Activated naive CD8-positive, alpha-beta T cell treated with anti-CD3 and anti-CD28 coated beads, Interleukin-2, amount 50 U/mL, for 24 hours (primary cell): ENCODE measurements around the gene PYCR2.

ENCODE experiments used
- ATAC-seq: fragments of 150-1000 bp; cut with Tn5 transposase; one replicate; pipeline ENCODE4 v1.10.0; 2021
- DNase-seq: peaks from one replicate; pipeline ENCODE4 v3.0.0; 2021
- H3K27ac Mint-ChIP-seq: one replicate; pipeline ENCODE4 v1.8.0; 2021; ENCODE audit warnings: mild to moderate bottlenecking, mixed read lengths
- H3K27me3 Mint-ChIP-seq: one replicate; pipeline ENCODE4 v1.8.0; 2021; ENCODE audit warnings: mixed read lengths
- H3K36me3 Mint-ChIP-seq: one replicate; pipeline ENCODE4 v1.8.0; 2021; ENCODE audit warnings: low read depth, mixed read lengths
- H3K4me1 Mint-ChIP-seq: one replicate; pipeline ENCODE4 v1.8.0; 2021; ENCODE audit warnings: mixed read lengths
- H3K4me3 Mint-ChIP-seq: one replicate; pipeline ENCODE4 v1.8.0; 2021; ENCODE audit warnings: mild to moderate bottlenecking, moderate library complexity, mixed read lengths
- H3K9me3 Mint-ChIP-seq: one replicate; pipeline ENCODE4 v1.8.0; 2021; ENCODE audit warnings: mixed read lengths

The PYCR2 gene

GRCh38 chr1:225883616-225884265 is 40.3 kb downstream of the PYCR2 start:
- Mint-ChIP-seq H3K4me3 (peak overlapping the region; percentile 87), H3K4me1 (peaks cover 33% of the 10 kb centered on the region), H3K27ac (peak overlapping the region; percentile 81), H3K27me3 (no peaks in the 10 kb centered on the region), H3K36me3 (no peaks in the 10 kb centered on the region), H3K9me3 (no peaks in the 10 kb centered on the region)
- DNase-seq (no peak), ATAC-seq (no peak)

GRCh38 chr1:225882694-225883615 is 41.1 kb downstream of the PYCR2 start:
- peaks cover 38% of the 10 kb centered on the region for H3K4me1 Mint-ChIP-seq
- H3K36me3 Mint-ChIP-seq: no peaks in the 10 kb centered on the region
- no peaks in the 10 kb centered on the region for H3K27me3 Mint-ChIP-seq
- peak overlapping the region; percentile 87 for H3K4me3 Mint-ChIP-seq
- DNase-seq (peak; percentile 54), ATAC-seq (peak; percentile 33)
- H3K9me3 Mint-ChIP-seq: no peaks in the 10 kb centered on the region
- H3K27ac Mint-ChIP-seq: peak overlapping the region; percentile 81

GRCh38 chr1:225881959-225882693 is 41.9 kb downstream of the PYCR2 start, which contains the start of gene TMEM63A:
TSS of gene TMEM63A (minus strand) at chr1:225882380. CDS start at chr1:225877580, 4,800 bp downstream.
- ATAC-seq (peak; percentile 60), DNase-seq (peak; percentile 91)
- Mint-ChIP-seq H3K4me3 (peak within 1 kb of the TSS; percentile 87), H3K4me1 (peaks cover 47% of the 10 kb centered on the region), H3K27me3 (no peaks in the 10 kb centered on the region), H3K27ac (peak within 1 kb of the TSS; percentile 81), H3K9me3 (no peaks in the 10 kb centered on the region), H3K36me3 (peaks cover 4% of the 10 kb centered on the region)

GRCh38 chr1:225881081-225881958 is 42.7 kb downstream of the PYCR2 start:
- Mint-ChIP-seq H3K27me3 (no peaks in the 10 kb centered on the region), H3K27ac (peak overlapping the region; percentile 69), H3K36me3 (peaks cover 7% of the 10 kb centered on the region), H3K4me3 (peak overlapping the region; percentile 87), H3K9me3 (no peaks in the 10 kb centered on the region), H3K4me1 (peaks cover 53% of the 10 kb centered on the region)
- DNase-seq (peak; percentile 61), ATAC-seq (peak; percentile 16)

- Mint-ChIP-seq H3K36me3 (peaks cover 7% of the 10 kb centered on the region), H3K4me1 (peaks cover 59% of the 10 kb centered on the region), H3K4me3 (peak overlapping the region; percentile 87), H3K27ac (no peak overlapping the region), H3K27me3 (no peaks in the 10 kb centered on the region), H3K9me3 (no peaks in the 10 kb centered on the region)
- DNase-seq (no peak), ATAC-seq (no peak)
Measured at GRCh38 chr1:225880636-225881035, 43.4 kb downstream of the PYCR2 start.

- Mint-ChIP-seq H3K27me3 (no peaks in the 10 kb centered on the region), H3K4me3 (peak overlapping the region; percentile 87), H3K9me3 (no peaks in the 10 kb centered on the region), H3K27ac (no peak overlapping the region), H3K4me1 (peaks cover 62% of the 10 kb centered on the region), H3K36me3 (peaks cover 7% of the 10 kb centered on the region)
- DNase-seq (no peak), ATAC-seq (peak; percentile 0)
Measured at GRCh38 chr1:225880222-225880588, 43.8 kb downstream of the PYCR2 start.

- H3K9me3 Mint-ChIP-seq: no peaks in the 10 kb centered on the region
- peaks cover 7% of the 10 kb centered on the region for H3K36me3 Mint-ChIP-seq
- DNase-seq (peak; percentile 28), ATAC-seq (peak; percentile 20)
- peaks cover 63% of the 10 kb centered on the region for H3K4me1 Mint-ChIP-seq
- H3K27ac Mint-ChIP-seq: no peak overlapping the region
- peak overlapping the region; percentile 87 for H3K4me3 Mint-ChIP-seq
- no peaks in the 10 kb centered on the region for H3K27me3 Mint-ChIP-seq
Measured at GRCh38 chr1:225879521-225880221, 44.4 kb downstream of the PYCR2 start.

- H3K27me3 Mint-ChIP-seq: no peaks in the 10 kb centered on the region
- H3K9me3 Mint-ChIP-seq: no peaks in the 10 kb centered on the region
- ATAC-seq (no peak), DNase-seq (no peak)
- H3K4me3 Mint-ChIP-seq: no peak overlapping the region
- H3K27ac Mint-ChIP-seq: no peak overlapping the region
- peaks cover 58% of the 10 kb centered on the region for H3K4me1 Mint-ChIP-seq
- peaks cover 7% of the 10 kb centered on the region for H3K36me3 Mint-ChIP-seq
Measured at GRCh38 chr1:225878282-225878681, 45.8 kb downstream of the PYCR2 start.

GRCh38 chr1:225877580-225877979 is 46.5 kb downstream of the PYCR2 start:
- Mint-ChIP-seq H3K27me3 (no peaks in the 10 kb centered on the region), H3K4me1 (peaks cover 60% of the 10 kb centered on the region), H3K27ac (peak overlapping the region; percentile 7), H3K36me3 (peaks cover 7% of the 10 kb centered on the region), H3K9me3 (no peaks in the 10 kb centered on the region), H3K4me3 (no peak overlapping the region)
- DNase-seq: peak; percentile 42
- no peak for ATAC-seq

- no peak for ATAC-seq
- Mint-ChIP-seq H3K27ac (no peak overlapping the region), H3K4me3 (no peak overlapping the region), H3K9me3 (no peaks in the 10 kb centered on the region), H3K27me3 (no peaks in the 10 kb centered on the region), H3K4me1 (peaks cover 65% of the 10 kb centered on the region), H3K36me3 (peaks cover 7% of the 10 kb centered on the region)
- no peak for DNase-seq
Measured at GRCh38 chr1:225876900-225877510, 47.0 kb downstream of the PYCR2 start.

GRCh38 chr1:225875044-225875815 is 48.8 kb downstream of the PYCR2 start:
- Mint-ChIP-seq H3K9me3 (no peaks in the 10 kb centered on the region), H3K4me1 (peaks cover 58% of the 10 kb centered on the region), H3K4me3 (no peak overlapping the region), H3K27ac (no peak overlapping the region), H3K36me3 (peaks cover 15% of the 10 kb centered on the region), H3K27me3 (no peaks in the 10 kb centered on the region)
- ATAC-seq (no peak), DNase-seq (no peak)

- peaks cover 15% of the 10 kb centered on the region for H3K36me3 Mint-ChIP-seq
- ATAC-seq (no peak), DNase-seq (no peak)
- H3K4me3 Mint-ChIP-seq: no peak overlapping the region
- H3K4me1 Mint-ChIP-seq: peaks cover 50% of the 10 kb centered on the region
- no peaks in the 10 kb centered on the region for H3K27me3 Mint-ChIP-seq
- H3K27ac Mint-ChIP-seq: no peak overlapping the region
- no peaks in the 10 kb centered on the region for H3K9me3 Mint-ChIP-seq
Measured at GRCh38 chr1:225874431-225874830, 49.6 kb downstream of the PYCR2 start.
